GM21526 (cell line): ENCODE data around the gene HAGHL.
"Not testable (repeated sequence)": the region's sequence is repeated elsewhere in the genome, so short reads cannot be mapped to it uniquely, and the experiment has no call there.

Source experiments
- ATAC-seq: cut with Tn5 transposase; IDR thresholded peaks from one replicate; pipeline ENCODE4 v1.9.1; 2021; ENCODE audit warnings: moderate library complexity; ENCODE audit not compliant: unreplicated experiment, low FRiP score

The HAGHL gene

DNA sequence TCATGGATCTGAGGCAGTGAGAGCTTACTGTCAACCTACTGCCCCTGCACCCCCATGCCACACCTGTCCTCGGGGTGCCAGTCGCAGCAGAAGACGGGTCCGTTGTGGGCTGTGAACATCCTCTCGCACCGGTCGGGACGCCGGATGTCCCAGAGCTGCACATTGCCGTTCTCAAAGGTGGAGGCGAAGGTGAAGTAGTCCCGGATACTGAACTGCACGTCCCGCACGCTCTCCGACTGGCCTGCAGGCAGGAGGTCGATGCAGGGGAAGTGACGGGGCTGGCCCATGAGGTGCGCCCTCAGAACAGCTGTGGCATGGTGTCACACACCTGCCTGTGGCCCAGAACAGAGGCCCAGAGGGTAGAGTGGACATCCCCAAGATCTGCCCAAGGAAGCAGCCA lies 39.4 kb upstream of the HAGHL start:
- ATAC-seq = no peak

DNA sequence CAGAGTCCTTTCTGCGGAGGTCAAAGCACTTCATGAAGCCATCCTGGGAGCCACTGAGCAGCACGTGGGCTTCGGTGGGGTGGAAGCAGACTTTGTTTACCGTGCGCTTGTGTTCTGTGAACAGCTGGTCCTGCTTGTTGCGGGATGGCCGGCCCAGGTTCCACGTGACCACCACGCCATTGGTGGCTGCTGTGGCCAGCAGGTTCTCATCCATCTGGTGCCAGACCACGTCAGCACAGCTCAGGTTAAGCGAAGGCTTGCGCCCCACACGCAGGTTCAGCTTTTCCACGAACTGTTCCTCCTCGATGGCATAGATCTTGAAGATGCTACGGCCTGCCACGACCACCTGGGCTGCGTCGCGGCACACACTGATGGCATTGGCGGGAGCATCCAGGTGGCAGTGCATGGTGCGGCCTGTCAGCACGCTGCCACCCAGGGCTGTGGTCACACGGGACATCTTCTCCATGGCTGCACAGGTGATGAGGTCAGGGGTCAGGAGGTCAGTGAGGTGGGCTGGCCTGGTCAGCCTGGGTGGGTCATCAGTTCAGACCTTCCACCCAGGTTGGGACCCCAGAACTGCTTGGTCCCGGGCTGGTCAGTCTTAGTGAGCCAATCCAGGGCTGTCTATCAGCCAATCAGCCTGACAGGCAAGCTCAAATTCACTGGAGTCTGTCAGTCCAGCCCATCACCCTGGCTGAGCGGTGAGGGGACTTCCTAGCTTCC lies 37.6 kb upstream of the HAGHL start:
- no peak for ATAC-seq

DNA sequence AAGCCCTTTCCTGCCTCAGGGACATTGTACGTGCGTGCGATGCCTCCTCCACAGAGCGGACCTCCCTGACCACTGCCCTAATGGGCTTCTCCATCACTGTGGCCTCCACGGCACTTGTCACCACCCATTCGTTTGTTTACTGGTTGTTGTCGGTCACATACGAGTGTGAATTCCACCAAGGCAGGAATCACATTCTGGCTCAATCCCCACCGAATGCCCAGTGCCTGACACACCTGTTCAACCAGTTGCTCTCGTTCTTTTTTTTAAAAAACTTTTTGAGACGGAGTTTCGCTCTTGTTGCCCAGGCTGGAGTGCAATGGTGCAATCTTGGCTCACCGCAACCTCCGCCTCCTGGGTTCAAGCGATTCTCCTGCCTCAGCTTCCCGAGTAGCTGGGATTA lies 35.7 kb upstream of the HAGHL start:
- not testable (repeated sequence) for ATAC-seq

DNA sequence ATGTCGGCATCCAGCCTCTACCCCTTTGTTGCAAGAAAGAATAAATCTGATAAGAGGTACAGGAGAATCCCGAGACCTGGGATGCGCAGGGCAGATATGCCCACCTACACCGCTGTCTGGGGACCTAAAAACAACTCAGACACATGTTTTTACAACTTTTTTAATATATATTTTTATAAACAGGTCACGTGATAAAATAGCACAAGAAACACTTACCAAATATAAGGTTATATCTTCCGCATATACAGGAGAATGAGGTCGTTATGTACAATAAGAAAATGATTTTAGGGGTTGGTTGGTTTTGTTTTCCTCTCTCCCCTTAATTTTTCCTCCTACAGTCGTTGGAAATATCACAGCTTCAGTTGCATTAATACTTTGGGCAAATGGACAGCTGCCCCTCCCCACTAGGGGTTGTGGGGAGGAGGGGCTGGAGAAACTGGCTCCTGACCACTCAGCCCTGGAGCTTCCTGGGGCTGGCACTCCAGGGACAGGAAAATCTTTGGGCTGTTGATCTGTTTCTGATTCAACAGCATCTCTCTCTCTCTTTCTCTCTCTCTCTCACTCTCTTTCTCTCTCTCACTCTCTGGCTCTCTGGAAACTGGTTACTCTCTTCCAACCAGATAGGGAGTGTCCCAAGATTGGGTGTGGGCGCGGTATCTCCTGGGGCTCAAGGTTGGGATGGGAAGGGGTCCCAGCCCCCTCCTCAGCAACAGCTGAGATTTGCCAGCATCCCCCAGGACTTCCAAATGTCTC lies 34.4 kb upstream of the HAGHL start:
- ATAC-seq = no peak

DNA sequence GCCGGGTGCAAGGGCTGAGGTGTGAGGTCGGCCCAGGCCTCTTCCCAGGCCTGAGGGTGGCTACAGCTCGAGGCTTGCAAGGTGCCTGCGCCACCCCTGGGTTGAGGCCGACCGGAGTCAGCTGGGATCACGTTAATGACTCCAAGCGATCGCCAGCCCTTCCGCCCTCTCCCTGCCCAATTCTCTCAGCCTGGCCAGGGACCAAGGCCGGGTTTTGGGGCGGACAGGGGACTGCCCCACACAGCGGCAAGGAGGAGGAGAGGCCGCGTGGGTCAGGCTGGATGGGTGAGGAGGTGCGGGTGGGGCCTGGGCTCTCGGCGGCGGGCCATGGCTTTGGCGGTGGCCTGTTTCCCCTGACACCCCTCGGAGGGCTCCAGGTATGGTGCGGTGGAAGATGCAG lies 33.5 kb upstream of the HAGHL start:
- ATAC-seq = no peak

DNA sequence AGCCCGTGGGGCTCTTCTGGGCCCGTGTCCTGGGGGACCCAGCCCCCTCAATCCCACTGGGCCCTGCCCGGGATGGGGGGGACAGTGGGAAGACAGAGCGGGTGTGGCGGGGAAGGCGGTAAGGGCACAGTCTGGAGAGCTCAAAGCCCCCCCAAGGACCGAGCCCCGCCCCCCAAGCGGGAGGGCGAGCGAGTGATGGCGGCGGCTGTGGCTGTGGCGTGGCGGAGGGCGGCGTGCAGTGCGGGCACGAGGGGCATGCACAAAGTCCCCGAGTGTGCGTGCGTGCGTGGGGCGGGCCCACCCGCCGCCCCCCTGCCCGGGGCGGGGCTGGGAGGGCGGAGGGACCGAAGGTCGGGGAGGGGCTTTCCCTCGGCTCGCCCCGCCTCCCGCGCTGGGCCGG lies 33.1 kb upstream of the HAGHL start:
- no peak for ATAC-seq

DNA sequence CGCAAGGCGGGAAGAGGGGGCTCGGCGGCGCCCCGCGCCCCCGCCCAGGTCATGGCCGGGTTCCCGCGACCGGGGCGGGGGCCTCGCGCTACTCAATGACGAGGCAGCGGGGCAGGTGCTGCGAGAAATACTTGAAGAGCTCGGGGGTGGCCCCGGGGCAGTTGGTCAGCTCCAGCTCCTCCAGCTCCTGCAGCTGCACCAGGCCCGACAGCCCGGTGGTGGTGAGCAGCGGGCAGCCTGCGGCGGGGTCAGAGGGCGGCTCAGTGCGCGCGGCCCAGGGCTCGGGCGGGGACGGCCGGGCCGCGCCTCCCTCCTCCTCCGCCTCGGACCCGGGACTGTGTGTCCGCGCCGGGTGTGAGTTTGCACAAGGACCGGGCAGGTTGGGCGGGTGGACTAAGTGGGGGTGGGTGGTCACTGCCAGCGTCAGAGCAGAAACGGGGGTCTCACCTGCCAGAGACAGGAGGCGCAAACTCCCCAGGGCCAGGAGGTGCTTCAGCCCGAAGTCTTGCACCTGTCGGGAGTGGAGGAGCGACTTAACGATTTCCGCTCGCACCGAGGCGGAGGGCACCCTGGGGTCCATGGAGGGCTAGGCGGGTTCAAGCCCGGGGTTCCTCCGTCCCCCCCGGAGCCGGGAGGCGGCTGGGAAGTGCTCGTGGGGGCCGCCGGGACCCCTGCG lies 32.6 kb upstream of the HAGHL start:
- no peak for ATAC-seq

DNA sequence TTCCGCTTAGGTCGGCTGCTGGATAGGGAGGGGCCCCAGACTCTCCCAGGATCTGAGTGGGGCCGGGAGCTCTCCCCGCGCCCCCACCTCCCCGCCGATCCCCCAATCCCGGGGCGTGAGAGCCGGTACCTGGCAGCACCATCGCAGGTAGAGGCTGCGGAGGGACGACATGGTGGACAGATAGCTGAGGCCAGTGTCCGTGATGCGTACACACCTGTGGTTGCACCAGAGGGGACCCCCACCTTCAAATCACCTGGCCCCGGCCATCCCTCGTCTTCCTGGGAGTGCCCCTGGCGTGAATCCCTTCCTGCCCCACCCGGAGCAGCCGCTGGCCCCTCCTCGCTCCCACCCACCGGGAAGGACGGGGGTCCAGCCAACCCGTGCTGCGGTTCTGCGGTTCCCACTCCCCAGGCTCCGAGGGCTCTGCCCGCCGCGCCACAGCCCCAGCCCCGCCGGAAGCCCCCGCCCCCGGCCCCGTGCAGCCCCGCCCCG lies 32.0 kb upstream of the HAGHL start:
- no peak for ATAC-seq

DNA sequence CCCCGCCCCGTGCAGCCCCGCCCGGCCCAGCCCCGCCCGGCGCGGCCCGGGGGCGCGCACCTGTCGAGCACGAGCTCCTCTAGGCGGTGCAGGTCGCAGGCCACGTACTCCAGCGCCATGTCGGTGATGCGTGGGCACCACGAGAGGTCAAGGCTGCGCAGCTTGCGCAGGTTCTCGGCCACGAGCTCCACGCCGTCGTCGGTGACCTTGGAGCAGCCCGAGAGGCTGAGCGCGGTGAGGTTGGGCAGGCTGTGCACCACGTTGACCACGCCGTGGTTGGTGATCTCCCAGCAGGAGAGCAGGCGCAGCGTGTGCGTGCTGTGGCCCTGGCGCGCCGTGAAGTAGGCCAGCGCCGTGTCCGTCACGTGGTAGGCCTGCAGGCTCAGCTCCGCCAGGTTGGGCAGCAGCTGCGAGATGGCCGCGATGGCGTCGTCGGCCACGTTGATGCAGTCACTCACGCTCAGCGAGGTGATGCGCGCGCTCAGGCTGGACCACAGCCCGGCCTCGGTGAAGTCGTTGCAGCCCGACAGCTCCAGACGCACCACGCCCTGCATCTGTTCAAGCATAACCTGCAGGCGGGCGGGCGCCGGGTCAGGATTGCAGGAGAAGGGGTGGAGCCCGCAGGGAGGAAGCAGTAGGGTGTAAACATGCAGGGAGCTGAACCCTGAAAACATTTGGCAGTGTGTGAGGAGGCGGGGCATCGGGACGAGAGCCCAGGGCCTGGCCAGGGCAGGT lies 31.4 kb upstream of the HAGHL start:
- no peak for ATAC-seq

DNA sequence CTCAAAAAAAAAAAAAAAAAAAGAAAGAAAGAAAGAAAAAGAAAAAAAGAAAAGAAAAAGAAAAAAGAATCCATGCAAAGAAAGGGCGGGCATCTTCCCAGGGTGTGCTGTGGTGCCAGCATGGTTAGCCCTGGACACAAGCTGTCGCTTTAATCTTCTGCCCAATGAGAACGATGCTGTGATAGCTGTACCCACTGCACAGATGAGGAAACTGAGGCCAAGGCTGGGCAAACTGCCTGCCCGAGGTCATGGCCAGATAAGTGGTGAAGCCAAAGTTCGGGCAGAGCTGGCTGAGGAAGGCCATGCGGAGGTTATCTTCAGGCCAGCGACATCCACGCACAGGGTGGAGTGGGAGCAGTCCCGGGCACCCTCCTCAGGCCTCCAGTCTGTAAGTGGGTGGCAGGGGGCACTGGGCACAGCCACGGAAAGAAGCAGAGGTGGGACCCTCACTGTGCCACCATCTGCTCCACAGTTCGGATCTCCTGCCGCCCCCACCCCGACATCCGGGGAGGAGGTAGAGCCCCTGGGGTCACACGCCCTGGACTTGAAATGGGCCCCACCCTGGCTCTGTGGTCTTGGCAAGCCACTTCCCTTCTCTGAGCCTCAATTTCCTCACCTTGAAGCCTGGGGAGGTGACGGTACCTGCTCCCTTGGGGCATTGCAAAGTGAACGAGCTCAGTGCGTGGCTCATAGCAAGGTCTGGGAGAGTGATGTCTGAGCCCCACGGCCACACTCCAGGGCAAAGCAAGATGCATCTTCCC lies 27.8 kb upstream of the HAGHL start:
- no peak for ATAC-seq

DNA sequence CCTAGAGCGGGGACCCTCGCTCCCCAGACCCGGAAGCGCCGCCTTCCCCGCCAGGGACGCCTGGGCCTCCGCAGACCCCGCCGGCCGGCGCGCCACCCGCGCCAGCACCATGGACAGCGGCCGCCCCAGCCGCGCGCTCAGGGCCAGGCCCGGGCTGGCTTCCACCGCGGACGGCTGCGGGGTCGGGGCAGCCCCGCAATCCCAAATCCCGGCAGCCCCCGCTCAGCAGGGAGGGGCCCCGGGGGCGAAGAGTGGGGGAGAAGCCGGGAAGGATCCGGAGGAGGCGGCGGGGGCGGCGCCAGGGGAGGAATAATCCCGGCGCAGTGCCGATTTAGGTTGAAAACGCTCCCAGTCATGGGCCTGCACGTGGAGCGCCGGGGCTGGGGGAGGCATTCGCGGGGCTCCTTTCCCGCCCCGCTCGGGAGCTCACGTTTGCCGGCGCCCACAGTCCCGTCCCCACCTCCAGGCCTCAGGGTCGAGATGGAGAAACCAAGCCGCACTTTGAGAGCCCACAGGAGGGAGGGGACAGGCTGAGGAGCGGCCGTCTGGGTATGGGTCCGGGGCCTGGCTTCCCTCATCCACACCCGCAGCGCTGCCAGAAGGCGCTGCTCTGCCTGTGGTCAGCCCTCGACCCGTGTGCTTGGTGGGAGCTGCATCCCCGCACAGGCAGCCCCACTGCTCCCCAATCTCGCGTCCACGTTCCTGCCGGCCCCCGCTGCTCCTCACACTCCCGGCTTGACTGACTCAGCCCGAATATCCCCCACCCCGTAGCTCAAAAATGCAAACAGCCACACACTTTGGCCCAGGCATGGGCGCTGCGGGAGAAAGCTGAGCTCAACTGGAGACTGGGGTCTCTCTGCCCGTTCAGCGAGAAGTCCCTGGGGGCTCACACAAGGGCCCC lies 26.0 kb upstream of the HAGHL start:
- ATAC-seq = no peak

DNA sequence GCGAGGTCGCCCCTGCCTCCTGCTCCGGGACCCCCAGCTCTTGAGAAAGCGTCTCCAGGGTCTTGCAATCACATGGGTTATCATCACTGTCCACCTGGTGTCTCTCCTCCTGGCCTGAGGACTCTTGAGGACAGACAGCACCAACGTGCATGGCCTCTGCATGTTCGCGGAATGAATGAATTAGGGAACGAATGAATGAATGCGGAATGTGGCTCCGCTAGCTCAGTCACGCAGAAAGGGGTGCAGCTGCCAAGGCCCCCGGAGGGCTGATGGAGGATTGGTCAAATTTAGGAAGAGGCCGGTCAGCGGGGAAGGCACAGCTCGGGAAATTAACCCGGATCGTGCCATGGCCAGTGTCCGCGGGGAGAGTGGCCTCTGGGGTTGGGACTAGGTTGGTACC lies 24.6 kb upstream of the HAGHL start:
- ATAC-seq = no peak

DNA sequence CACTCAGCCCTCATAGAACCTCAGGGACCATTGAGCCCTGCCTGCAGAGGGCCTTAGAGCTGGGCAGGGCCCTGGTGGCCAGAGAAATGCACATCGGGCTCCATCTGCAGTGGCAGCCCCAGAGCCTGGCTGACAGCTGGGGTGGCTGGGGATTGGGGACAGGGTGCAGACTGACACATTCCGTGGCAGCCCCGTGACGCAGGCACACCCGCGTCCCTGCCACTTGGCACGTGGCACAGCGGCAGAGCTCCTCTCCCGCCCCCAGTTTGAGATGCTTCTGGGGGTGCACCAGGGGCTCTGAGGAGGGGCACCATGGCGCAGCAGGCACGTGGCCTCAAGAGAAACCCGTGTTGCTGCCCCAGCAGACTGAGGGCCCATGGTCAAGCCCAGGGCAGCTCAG lies 23.5 kb upstream of the HAGHL start:
- no peak for ATAC-seq

DNA sequence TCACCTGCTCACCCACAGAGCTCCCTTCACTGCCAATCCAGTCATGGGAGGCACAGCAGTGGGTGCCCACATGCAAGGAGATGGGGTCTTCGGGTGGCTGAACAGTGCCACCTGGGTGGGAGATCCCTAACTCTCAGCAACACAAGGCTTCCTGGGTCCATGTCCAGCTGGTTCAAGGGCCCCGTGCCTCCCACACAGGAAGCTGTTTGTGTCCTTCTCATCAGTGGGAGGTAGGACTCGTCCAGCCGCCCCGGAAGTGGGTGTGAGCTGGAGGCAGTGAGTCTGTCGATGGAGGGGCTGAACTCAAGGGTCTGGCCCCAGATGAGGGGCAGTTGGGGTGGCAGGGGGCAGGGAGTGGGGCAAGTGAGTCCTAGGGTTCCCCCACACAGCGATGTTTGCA lies 22.9 kb upstream of the HAGHL start:
- no peak for ATAC-seq

DNA sequence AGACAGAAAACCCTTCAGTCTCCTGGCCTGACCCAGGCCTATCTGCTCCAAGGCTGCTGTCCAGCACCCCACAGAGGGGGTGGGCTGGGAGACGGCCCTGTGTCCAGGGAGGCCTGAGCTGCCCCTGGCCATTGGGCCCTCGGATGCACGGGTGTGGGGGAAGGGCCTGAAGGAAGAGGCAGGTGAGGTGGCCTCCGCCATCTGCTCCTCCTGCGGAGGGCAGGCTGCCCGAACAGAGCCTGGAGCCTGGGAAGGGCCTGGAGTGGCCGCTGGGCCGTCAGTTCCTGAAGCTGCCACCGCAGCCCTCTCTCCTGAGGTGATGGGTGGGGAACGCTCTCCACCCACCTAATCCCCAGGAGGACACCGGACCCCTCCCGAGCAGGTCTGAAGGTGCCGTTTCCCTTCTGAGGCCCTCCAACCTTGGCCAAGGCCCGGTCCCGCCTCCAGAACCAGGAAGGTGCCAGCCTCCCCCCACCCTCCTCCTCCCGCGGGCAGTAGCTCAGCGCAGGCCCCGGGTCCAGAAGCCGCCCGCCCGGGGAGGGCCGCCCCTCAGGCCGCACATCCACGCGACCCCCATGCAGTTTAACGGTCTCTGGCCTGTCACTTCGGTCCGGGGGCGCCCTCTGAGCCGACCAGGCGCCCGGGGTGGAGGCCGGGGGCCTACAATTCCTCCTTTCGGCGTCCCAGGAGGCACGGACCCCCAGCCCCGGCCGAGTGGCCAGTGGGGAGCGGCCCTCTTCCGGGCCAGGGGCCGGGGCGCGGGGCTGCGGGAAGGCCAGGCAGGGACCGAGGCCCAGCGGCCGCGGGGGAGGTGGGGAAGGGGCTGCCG lies 22.1 kb upstream of the HAGHL start:
- ATAC-seq = no peak

DNA sequence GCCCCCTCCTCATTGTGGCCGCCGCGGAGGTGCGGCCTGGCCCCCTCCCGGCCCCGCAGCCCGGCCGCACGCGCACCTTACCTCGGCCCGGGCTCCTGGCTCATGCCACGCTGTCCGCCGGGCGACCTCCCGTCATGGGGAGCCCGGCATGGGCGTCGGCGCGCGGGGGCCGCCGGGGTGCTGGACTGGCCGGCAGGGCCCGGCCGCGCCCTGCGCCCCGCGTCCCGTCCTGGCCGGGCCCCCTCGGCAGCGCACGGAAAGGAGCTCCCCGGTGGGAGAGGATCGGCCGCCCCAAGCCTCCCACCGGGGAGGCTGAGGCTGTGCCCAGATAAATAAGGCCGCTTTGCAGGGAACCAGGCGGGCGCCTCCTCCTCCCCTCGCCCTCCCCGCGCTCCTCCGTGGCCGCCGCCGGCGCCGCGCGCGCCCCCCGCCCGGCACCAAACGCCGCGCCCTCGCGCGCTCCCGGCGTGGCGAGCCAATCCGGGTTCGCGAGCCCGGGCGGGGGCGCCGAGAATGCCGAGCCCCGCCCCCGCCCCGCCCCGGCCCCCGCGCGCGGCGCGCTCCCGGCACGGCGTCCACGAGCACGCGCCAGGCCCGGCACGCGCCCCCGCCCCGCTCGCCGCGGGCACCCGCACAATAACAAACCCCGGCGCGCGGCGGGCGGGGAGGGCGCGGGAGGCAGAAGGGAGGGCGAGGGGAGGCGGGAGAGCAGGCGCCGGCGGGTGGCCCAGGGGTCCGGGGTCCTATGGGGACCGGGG lies 21.3 kb upstream of the HAGHL start, which contains the start of gene FBXL16:
FBXL16 (minus strand) TSS at position 371 of the 758 bp plus-strand sequence. CDS start 8,396 bp downstream, outside the sequence.
- no peak for ATAC-seq
